ENCODE results near the gene ADAMTS16. TPM values are rescaled to one million over a fixed set of nuclear protein-coding genes. Genes with fewer than 3 reads are reported as not detected.

Gene ADAMTS16
- total RNA-seq, 2 experiments from 2014 or later = not detected

- Mint-ChIP-seq H3K27me3 (no peaks in the 10 kb centered on the region), H3K9me3 (peaks cover 2% of the 10 kb centered on the region), H3K27ac (no peak overlapping the region), H3K36me3 (ENCODE audit: low read depth) (no peaks in the 10 kb centered on the region), H3K4me3 (no peak overlapping the region), H3K4me1 (ENCODE audit: low read depth) (no peaks in the 10 kb centered on the region)
- ChIA-PET CTCF (no interaction called here), POLR2A (no interaction called here)
- no peak for TF ChIP-seq CTCF (IDR thresholded peaks at IDR 0.05)
- Histone ChIP-seq H3K4me3 (ENCODE audit: low read length) (no peak overlapping the region), H3K4me1 (ENCODE audit: insufficient read depth, low read length) (no peaks in the 10 kb centered on the region), H3K27ac (ENCODE audit: low read depth in 1 of 2, low read length in 2 of 2) (no peak overlapping the region), H3K36me3 (ENCODE audit: insufficient read depth, low read length) (no peaks in the 10 kb centered on the region), H3K9me3 (ENCODE audit: control insufficient read depth in 1 of 2, insufficient read depth in 1 of 2, low read length in 2 of 2) (peaks cover 3 to 18% of the 10 kb centered on the region in 2 experiments), H3K27me3 (ENCODE audit: control insufficient read depth in 1 of 2, insufficient read depth in 2 of 2, low read length in 2 of 2) (no peaks in the 10 kb centered on the region)
- DNase-seq = no peak
- ATAC-seq (ENCODE audit: poor library complexity) = no peak
- intact Hi-C loops (cut with DNase I, micrococcal nuclease) = no loop called here
Measured at GRCh38 chr5:5293029-5293428, 152.9 kb downstream of the ADAMTS16 start.

DNA sequence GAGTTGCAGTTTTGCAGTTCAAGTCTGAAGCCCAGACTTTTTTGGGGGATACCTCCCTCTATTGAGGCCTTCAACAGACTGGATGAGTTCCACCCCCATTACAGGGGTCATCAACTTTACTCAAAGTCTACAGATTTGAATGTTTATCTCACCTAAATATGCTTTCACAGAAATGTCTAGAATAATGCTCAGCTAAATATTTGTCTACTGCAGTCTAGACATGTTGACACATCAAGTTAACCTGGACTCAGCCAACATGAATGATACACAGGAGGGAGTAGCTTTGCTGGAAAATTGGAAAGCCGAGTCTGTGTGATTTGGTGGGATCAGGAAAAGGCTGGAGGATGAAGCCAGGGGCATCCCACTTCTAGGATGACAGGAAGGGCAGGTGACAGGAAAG lies 154.3 kb downstream of the ADAMTS16 start:
- no peak for DNase-seq
- ChIA-PET CTCF (no interaction called here), POLR2A (no interaction called here)
- H3K9me3 ChIP-seq (ENCODE audit: control insufficient read depth in 1 of 2, insufficient read depth in 1 of 2, low read length in 2 of 2) = peaks cover 3 to 25% of the 10 kb centered on the region in 2 experiments
- no peak for TF ChIP-seq CTCF (IDR thresholded peaks at IDR 0.05)
- H3K27ac ChIP-seq (ENCODE audit: low read depth in 1 of 2, low read length in 2 of 2) = no peak overlapping the region
- no peak overlapping the region for H3K4me3 ChIP-seq (ENCODE audit: low read length)
- Mint-ChIP-seq H3K4me1 (ENCODE audit: low read depth) (no peaks in the 10 kb centered on the region), H3K27me3 (no peaks in the 10 kb centered on the region), H3K36me3 (ENCODE audit: low read depth) (no peaks in the 10 kb centered on the region), H3K9me3 (peaks cover 2% of the 10 kb centered on the region), H3K4me3 (no peak overlapping the region), H3K27ac (no peak overlapping the region)
- H3K36me3 ChIP-seq (ENCODE audit: insufficient read depth, low read length) = no peaks in the 10 kb centered on the region
- intact Hi-C loops (cut with DNase I, micrococcal nuclease) = no loop called here
- H3K4me1 ChIP-seq (ENCODE audit: insufficient read depth, low read length) = no peaks in the 10 kb centered on the region
- ATAC-seq (ENCODE audit: poor library complexity) = no peak
- H3K27me3 ChIP-seq (ENCODE audit: control insufficient read depth in 1 of 2, insufficient read depth in 2 of 2, low read length in 2 of 2) = no peaks in the 10 kb centered on the region

DNA sequence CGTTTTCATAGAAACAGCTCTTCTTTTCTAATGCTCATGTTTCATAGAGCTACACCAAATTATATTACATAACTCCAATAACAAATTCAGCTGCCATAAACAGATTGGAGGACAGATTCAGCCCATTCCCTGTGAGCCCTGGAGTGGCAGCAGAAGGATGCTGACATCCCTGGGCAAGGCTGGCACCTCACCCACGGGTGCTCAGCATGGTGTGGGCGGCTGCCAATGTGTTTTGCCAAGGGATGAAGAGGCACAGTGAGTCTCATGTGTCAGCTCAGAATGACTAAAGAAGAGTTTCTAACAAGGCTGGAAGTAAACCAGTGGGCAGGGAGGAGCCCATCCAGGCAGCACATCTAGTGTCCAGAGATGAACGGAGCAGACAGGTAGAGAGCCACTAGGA lies 155.2 kb downstream of the ADAMTS16 start:
- no peaks in the 10 kb centered on the region for H3K4me1 Mint-ChIP-seq (ENCODE audit: low read depth)
- no peak overlapping the region for H3K4me3 Mint-ChIP-seq
- DNase-seq = no peak
- H3K27me3 Mint-ChIP-seq = no peaks in the 10 kb centered on the region
- H3K9me3 Mint-ChIP-seq = peaks cover 5% of the 10 kb centered on the region
- intact Hi-C loops (cut with DNase I, micrococcal nuclease) = no loop called here
- no peaks in the 10 kb centered on the region for H3K36me3 ChIP-seq (ENCODE audit: insufficient read depth, low read length)
- H3K4me3 ChIP-seq (ENCODE audit: low read length) = no peak overlapping the region
- CTCF ChIA-PET = no interaction called here
- no peak for TF ChIP-seq CTCF (IDR thresholded peaks at IDR 0.05)
- H3K4me1 ChIP-seq (ENCODE audit: insufficient read depth, low read length) = no peaks in the 10 kb centered on the region
- no peak for ATAC-seq (ENCODE audit: poor library complexity)
- H3K27me3 ChIP-seq (ENCODE audit: control insufficient read depth in 1 of 2, insufficient read depth in 2 of 2, low read length in 2 of 2) = no peaks in the 10 kb centered on the region
- peaks cover 3 to 28% of the 10 kb centered on the region in 2 experiments for H3K9me3 ChIP-seq (ENCODE audit: control insufficient read depth in 1 of 2, insufficient read depth in 1 of 2, low read length in 2 of 2)
- no peaks in the 10 kb centered on the region for H3K36me3 Mint-ChIP-seq (ENCODE audit: low read depth)
- POLR2A ChIA-PET = no interaction called here
- no peak overlapping the region for H3K27ac ChIP-seq (ENCODE audit: low read depth in 1 of 2, low read length in 2 of 2)
- no peak overlapping the region for H3K27ac Mint-ChIP-seq

Data from CD4-positive, alpha-beta T cell (primary cell).